CD4-positive, CD25-positive, alpha-beta regulatory T cell (primary cell): ENCODE results near the gene INO80D. TPM values are rescaled to one million over a fixed set of nuclear protein-coding genes. Genes with fewer than 3 reads are reported as not detected.

Source experiments
- ATAC-seq, 2 donors: fragments of 150-1000 bp; cut with Tn5 transposase; one replicate each; pipeline ENCODE4 v1.10.0; 2021; ENCODE audit warnings: low read depth in 2 of 2, moderate number of reproducible peaks in 2 of 2, moderate library complexity in 1 of 2
- DNase-seq, 3 donors: peaks; one replicate each; pipeline versions ENCODE4 v3.0.0 to v3.0.0-alpha.2; 2012 to 2022; ENCODE audit warnings: mixed read lengths in 1 of 3
- H3K27ac ChIP-seq: one replicate; pipeline ENCODE4 v1.7.0; 2013; ENCODE audit warnings: mild to moderate bottlenecking, low read length; ENCODE audit not compliant: insufficient read depth, poor library complexity, severe bottlenecking
- H3K27me3 ChIP-seq: one replicate; pipeline ENCODE4 v1.7.0; 2013; ENCODE audit warnings: low read length; ENCODE audit not compliant: control insufficient read depth, insufficient read depth
- H3K36me3 ChIP-seq: one replicate; pipeline ENCODE4 v1.7.0; 2013; ENCODE audit warnings: mild to moderate bottlenecking, low read length, moderate library complexity; ENCODE audit not compliant: control insufficient read depth, insufficient read depth
- H3K4me1 ChIP-seq: 2 replicates; pipeline ENCODE4 v1.7.0; 2013; ENCODE audit warnings: mild to moderate bottlenecking, low read length; ENCODE audit not compliant: insufficient read depth, control insufficient read depth, poor library complexity, severe bottlenecking
- H3K4me3 ChIP-seq: one replicate; pipeline ENCODE4 v1.7.0; 2013; ENCODE audit warnings: low read depth, mild to moderate bottlenecking, low read length, moderate library complexity
- H3K9me3 ChIP-seq, 2 experiments: 1 replicate in 1 of 2; 2 replicates in 1 of 2; pipeline ENCODE4 v1.7.0; 2013; ENCODE audit warnings: low read length in 2 of 2, mild to moderate bottlenecking in 1 of 2, moderate library complexity in 1 of 2; ENCODE audit not compliant: control insufficient read depth in 2 of 2
- H3K27ac Mint-ChIP-seq, 3 donors: one replicate each; pipeline ENCODE4 v1.8.0; 2020 to 2022; ENCODE audit warnings: mild to moderate bottlenecking in 3 of 3, mixed read lengths in 3 of 3, moderate library complexity in 2 of 3
- H3K27me3 Mint-ChIP-seq: one replicate; pipeline ENCODE4 v1.8.0; 2022; ENCODE audit warnings: mild to moderate bottlenecking, mixed read lengths
- H3K36me3 Mint-ChIP-seq: one replicate; pipeline ENCODE4 v1.8.0; 2020; ENCODE audit warnings: mixed read lengths
- H3K4me1 Mint-ChIP-seq, 4 donors: one replicate each; pipeline ENCODE4 v1.8.0; 2020 to 2022; ENCODE audit warnings: mixed read lengths in 4 of 4, mild to moderate bottlenecking in 1 of 4
- H3K4me3 Mint-ChIP-seq, 4 donors: one replicate each; pipeline ENCODE4 v1.8.0; 2020 to 2022; ENCODE audit warnings: mild to moderate bottlenecking in 4 of 4, mixed read lengths in 4 of 4, moderate library complexity in 3 of 4
- H3K9me3 Mint-ChIP-seq, 7 donors: one replicate each; pipeline ENCODE4 v1.8.0; 2020 to 2022; ENCODE audit warnings: mixed read lengths in 7 of 7, mild to moderate bottlenecking in 3 of 7, moderate library complexity in 2 of 7
- polyA plus RNA-seq, 4 donors: library from polyadenylated mRNA; unstranded; fragments of 300-500 nt; fragmentation: Illumina TruSeq; gene quantifications; one replicate each; pipeline ENCODE4 v1.2.3, GENCODE V29; 2021
- total RNA-seq: library from RNA; stranded (reverse); gene quantifications from one replicate; pipeline ENCODE4 v1.2.3, GENCODE V29; 2022

INO80D gene
- total and polyA plus RNA-seq, 5 donors from 2014 or later = 6.7 to 59.1 (median 8.6) TPM

DNA sequence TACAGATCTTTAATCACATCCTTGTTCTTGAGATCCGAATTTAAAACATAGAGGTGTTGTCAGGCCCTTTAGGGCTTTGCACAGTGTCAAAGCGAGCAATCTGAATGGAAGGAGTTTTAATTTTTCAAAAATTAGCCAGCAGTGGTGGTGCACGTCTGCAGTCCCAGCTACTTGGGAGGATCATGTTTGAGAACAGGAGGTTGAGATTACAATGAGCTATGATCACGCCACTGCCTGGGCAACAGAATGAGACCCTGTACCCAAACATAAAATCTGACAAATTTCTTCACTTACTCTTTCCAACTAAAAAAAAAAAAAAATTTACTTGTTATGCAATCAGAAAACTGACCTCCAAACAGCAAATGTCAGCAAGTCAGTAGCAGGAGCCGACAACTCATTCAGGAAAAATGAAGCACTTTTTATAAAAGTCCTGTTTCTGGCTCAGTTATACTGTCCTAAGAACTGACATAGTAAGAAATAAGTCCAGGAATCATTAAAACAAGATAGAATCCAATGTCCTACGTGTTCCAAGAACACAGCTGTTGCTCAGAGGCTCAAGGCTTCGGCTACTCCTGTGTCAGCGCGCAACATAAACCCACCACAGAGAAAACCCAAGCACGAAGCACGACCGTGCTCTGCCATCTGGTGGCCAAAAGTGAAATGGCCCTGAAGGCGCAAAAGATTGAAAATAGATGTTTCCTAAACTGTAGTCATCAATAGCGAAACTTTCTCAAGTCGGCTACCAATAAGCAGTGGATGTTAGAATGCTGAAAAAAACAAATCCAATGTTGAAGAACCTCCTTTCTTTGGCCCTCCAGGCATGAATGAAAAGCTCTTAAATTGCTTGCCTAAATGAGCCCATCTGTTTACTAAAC, 138.1 kb downstream of the INO80D start:
- H3K4me3 ChIP-seq = no peak overlapping the region
- Mint-ChIP-seq H3K4me3 (no peak overlapping the region), H3K27ac (peak overlapping the region in 1 of 3 donors; percentile 2), H3K27me3 (peaks cover 24% of the 10 kb centered on the region), H3K4me1 (peaks cover 0 to 8% (median 2%) of the 10 kb centered on the region in 4 donors), H3K36me3 (no peaks in the 10 kb centered on the region), H3K9me3 (peaks cover 0 to 9% (median 0%) of the 10 kb centered on the region in 7 donors)
- no peaks in the 10 kb centered on the region for H3K4me1 ChIP-seq
- no peaks in the 10 kb centered on the region for H3K36me3 ChIP-seq
- DNase-seq = peak; percentile 11 to 45 (median 39)
- no peak overlapping the region for H3K27ac ChIP-seq
- peak in 1 of 2 donors; percentile 57 for ATAC-seq
- H3K27me3 ChIP-seq = no peaks in the 10 kb centered on the region
- peaks cover 0 to 2% of the 10 kb centered on the region in 2 experiments for H3K9me3 ChIP-seq

DNA sequence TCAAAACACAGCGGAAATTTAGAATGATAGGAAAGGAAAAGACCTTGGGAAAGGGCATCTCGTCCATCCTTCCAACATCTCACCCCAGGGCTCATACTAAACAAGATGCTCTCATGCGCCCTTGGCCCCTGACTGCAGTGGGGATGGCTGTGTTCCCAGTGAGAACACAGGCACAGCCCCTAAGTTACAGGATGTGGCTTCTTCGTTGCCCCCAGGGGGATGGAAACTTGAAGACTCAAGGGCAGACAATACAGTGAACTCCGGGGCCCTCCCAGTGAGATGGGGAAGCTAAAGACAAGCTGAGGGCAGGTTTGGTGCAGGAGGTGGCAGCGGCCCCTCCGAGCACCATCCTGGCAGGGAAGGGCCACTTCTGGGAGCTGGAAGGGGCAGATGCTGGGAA, 139.7 kb downstream of the INO80D start:
- Mint-ChIP-seq H3K27ac (no peak overlapping the region), H3K36me3 (no peaks in the 10 kb centered on the region), H3K9me3 (peaks cover 0 to 4% (median 1%) of the 10 kb centered on the region in 7 donors), H3K27me3 (peaks cover 21% of the 10 kb centered on the region), H3K4me3 (no peak overlapping the region), H3K4me1 (peaks cover 0 to 8% (median 2%) of the 10 kb centered on the region in 4 donors)
- no peaks in the 10 kb centered on the region for H3K27me3 ChIP-seq
- no peak overlapping the region for H3K27ac ChIP-seq
- no peaks in the 10 kb centered on the region for H3K9me3 ChIP-seq
- H3K4me1 ChIP-seq = no peaks in the 10 kb centered on the region
- no peak overlapping the region for H3K4me3 ChIP-seq
- H3K36me3 ChIP-seq = no peaks in the 10 kb centered on the region
- ATAC-seq = no peak
- DNase-seq = no peak

Other genes with a start within 250 kb of the INO80D start
- gene NDUFS1, start 73.3 kb upstream of the INO80D start, total RNA-seq = 33.9 TPM
- gene NDUFS1, start 73.3 kb upstream of the INO80D start, polyA plus RNA-seq = 10 to 100 TPM; 36.3 to 51.5 (median 45.0) TPM
- 511 TPM for gene EEF1B2, start 73.7 kb upstream of the INO80D start, total RNA-seq
- 1,000 to 10,000 TPM in 2 of 4 donors, 100 to 1,000 TPM in 2; 527 to 1,183 (median 902) TPM for gene EEF1B2, start 73.7 kb upstream of the INO80D start, polyA plus RNA-seq
- gene ZDBF2, start 188.5 kb upstream of the INO80D start, total RNA-seq = 26.8 TPM
- gene ZDBF2, start 188.5 kb upstream of the INO80D start, polyA plus RNA-seq = 1 to 10 TPM; 3.2 to 7.3 (median 4.3) TPM